HG03558 (cell line): ENCODE measurements around the gene HHATL.

Source experiments
- ATAC-seq: cut with Tn5 transposase; IDR thresholded peaks from one replicate; pipeline ENCODE4 v1.9.1; 2021; ENCODE audit warnings: moderate number of reproducible peaks; ENCODE audit not compliant: unreplicated experiment; ENCODE audit errors: extremely low read depth

Gene HHATL

DNA sequence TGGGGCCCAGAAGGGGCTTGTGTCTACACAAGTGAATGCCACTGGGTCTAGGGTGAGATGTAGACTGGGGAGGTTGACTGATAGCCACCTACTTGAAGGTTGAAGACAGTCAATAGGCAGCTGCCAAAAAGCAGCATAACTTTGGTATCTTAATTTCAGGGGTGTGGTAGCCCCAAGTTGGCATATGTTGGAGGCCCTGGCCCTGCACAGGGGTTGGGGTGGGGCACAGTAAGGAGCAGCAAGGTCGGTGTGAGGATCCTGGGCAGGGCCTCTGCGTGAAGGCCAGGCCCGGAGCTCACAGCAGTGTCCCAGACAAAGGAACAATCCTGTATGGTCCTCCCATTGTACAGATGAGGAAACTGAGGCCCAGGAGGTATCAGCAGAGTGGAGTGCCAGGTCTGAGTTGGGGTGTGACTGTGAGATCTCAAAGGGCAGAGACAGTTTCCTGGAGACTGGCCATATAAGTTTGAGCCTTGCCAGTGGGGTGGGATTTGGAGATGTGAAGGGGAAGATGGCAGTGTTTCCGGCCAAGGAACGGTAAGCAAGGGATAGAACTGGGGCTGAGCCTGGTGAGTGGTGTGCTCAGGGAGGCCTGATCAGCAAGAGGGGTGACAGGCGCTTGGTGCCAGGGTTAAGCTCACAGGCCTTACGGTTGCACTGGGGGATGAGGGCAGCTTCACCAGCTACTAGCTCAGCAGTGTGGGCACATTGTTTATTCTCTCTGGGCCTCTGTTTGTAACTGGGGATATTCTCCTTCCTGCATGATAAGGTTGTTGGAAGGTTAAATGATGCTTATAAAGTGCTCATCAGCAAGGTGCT, 15.6 kb downstream of the HHATL start:
- ATAC-seq = no peak

DNA sequence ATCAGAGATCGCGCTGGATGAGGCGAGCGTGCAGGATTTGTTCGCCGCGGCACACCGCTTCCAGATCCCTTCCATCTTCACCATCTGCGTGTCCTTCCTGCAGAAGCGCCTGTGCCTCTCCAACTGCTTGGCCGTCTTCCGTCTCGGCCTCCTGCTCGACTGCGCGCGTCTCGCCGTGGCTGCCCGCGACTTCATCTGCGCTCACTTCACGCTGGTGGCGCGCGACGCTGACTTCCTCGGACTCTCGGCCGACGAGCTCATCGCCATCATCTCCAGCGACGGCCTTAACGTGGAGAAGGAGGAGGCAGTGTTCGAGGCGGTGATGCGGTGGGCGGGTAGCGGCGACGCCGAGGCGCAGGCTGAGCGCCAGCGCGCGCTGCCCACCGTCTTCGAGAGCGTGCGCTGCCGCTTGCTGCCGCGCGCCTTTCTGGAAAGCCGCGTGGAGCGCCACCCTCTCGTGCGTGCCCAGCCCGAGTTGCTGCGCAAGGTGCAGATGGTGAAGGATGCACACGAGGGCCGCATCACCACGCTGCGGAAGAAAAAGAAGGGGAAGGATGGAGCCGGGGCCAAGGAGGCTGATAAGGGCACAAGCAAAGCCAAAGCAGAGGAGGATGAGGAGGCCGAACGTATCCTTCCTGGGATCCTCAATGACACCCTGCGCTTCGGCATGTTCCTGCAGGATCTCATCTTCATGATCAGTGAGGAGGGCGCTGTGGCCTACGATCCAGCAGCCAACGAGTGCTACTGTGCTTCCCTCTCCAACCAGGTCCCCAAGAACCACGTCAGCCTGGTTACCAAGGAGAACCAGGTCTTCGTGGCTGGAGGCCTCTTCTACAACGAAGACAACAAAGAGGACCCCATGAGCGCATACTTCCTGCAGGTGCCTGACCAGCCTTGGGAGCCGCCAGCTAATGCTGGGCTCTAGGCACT, 16.4 kb downstream of the HHATL start:
- ATAC-seq = no peak

DNA sequence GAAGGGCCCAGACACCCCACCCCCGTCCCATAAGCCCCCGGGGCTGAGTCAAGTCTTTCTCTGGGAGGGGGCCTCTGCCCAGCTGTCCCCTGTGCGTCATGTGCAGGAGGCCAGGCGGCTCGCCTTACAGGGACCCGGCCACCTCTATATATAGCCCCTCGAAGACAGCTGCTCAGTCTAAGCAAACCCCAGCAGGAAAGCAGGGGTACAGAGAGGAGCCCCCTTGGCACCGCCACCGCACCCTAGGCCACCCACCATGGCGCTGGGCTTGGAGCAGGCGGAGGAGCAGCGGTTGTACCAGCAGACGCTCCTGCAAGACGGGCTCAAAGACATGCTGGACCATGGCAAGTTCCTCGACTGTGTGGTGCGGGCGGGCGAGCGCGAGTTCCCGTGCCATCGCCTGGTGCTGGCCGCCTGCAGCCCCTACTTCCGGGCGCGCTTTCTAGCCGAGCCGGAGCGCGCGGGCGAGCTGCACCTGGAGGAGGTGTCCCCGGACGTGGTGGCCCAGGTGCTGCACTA, 17.2 kb downstream of the HHATL start, which contains the start of gene KLHL40:
Gene KLHL40 (plus strand): TSS at position 175 of the 519 bp plus-strand sequence. CDS start 82 bp downstream, at position 257.
- no peak for ATAC-seq

DNA sequence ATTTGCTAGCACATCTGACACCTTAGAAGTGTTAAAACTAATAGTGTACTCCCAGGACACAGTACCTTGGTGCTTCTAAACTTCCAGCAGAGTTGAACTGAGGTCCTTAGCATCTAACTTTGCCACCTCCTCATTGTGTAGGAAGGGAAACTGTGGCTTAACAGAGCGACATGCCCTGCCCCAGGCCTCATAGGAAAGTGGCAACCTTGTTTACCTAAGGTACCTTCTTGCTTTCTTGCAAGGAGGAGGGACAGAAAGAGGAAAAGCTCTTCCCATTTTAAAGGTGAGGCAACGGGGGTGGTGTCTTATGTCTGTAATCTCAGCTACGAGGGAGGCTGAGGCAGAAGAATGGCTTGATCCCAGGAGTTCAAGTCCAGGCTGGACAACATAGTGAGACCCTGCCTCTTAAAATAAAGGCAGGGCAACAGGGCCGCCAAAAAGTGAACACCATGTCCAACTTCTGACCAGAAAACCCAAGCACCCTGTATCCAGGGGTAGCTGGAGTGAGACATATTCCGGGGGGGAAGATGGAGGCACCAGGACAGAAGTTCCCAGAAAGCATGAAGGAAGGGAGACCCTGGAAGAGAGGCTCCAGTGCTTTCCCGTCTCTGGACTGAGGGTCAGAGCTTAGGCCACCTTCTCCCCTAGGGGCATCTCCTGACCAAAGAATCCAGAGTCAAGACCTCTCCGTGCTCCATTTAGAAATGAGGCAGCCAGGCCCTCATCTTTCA, 17.8 kb downstream of the HHATL start:
- no peak for ATAC-seq

DNA sequence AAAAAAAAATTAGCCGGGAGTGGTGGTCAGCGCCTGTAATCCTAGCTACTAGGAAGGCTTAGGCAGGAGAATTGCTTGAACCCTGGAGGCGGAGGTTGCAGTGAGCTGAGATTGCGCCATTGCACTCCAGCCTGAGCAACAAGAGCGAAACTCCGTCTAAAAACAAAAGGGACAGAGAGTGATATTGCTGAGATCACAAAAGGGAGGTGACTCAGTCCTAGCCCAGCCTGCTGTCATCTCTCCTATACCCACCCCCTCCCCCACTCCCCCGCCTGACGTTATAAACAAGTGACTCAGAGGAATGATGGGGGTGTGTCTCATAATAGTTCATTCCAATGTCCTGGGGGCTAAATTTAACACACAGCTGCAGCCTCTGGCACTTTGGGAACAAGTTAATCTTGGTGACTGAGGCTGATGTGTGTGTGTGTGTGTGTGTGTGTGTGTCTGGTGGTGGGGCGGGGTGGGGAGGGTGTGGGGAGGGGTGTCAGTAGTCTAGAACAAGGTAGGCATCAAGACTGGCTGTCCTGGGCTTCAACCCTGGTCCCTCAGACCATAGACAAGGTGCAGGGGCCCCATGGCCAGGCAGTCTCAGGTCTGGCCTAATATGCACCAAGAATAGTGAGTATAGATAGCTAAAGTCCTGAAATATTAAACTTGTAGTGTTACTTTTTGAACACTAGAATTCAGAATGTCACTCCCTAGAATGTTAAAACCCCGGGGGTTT, 18.6 kb downstream of the HHATL start:
- ATAC-seq = no peak

DNA sequence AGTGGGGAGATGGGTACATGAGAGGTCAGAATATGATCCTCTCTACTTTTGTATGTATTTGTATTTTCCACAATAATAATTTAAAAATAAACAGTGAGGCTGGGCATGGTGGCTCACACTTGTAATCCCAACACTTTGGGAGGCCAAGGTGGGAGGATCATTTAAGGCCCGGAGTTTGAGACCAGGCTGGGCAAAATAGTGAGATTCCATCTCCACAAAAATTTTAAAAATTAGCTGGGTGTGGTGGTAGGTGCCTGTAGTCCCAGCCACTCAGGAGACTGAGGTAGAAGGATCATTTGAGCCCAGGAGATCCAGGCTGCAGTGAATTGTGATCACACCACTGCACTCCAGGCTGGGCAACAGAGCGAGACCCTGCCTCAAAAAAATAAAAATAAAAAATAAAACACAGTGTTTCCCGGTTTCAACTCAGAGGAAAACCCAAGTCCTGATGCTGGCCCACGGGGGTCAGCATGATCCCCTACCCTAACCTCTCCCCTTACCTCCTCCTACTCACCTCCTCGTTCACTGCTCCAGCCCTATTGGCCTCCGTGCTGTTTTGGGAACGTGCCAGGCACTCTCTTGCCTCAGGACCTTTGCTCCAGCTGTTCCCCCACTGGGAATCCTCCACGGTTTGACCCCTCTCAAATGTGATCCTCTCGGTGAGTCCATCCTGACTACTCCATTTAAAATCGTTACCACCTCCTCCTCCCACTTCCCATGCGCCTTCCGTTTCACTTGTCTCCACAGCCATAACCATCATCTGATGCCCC, 20.1 kb downstream of the HHATL start:
- no peak for ATAC-seq

DNA sequence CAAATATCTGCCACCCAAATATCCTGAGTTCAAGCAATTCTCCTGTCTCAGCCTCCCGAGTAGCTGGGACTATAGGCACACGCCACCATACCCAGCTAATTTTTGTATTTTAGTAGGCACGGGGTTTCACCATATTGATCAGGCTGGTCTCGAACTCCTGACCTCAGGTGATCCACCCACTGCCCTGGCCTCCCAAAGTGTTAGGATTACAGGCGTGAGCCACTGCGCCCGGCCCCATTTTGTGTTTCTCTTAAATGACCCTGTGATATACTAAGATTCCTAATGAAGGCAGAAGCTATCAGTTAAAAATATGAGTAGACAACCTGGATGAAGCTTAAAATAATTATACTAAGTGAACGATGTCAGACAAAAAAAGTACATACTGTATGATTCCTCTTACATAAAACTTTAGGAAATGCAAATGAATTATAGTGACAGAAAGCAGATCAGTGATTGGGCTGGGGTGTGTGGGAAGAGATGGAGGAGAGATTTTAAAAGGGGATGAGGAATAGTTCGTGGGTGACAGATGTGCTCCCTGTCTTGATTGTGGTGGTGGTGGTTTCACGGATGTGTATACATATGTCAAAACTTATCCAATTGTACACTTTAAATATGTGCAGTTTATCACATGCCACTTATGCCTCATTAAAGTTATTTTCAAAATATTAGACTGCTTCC, 21.1 kb downstream of the HHATL start:
- no peak for ATAC-seq

DNA sequence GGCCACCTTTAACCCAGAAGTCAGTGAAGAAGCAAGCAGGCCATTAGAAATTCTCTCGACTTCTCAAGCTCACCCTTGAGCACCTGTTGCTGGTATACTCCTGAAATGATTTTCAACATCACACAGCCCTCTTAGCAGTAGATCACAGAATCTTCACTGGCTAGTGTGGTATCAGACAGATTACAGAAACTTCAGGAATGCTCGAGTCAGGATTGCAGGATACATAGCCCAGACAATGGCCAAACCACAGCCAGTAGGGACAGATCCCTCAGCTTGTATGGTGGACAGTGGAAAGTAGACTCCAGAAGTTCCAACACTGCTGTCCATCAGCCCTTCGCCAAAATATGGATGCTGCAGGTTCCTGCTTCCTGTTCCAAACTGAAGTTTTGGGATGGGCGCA, 21.8 kb downstream of the HHATL start:
- ATAC-seq = no peak

DNA sequence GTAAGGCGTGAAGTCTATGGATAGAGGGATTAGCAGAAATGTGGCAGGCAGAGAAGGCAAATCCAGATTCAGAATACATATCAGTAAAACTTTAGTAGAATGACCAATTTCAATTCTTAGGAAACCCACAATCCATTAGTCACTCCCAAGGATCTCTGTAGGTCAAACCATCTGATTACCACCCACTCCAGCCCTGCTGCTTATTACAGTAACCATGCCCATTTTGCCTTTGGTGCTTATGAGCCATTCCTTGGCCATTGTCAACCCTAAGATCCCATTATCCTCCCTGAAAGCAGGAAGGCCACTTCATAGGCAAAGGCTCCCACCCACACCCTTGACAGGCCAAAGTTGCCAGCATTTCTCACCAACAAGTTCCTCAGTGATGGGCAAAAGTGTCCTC, 22.3 kb downstream of the HHATL start:
- ATAC-seq = no peak

DNA sequence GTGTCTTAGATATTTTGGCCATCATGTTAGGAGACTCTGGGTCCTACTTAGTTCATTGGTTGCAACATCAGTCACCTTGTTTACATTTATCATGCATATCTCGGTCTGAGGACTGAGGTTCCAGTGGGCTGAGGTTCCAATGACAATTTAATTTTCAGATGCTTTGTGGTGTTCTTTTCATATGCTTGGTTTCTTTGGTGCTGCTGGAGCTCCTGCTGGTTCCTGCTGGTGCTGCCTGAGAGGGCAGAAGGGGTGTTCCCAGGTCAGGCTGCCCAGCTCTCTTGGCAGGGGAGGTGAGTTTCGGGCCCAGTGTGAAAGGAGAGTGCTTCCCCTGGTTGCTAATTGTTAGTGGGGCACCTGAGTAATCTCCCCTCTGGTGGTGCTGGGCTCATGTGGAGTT, 24.2 kb downstream of the HHATL start:
- ATAC-seq = no peak

DNA sequence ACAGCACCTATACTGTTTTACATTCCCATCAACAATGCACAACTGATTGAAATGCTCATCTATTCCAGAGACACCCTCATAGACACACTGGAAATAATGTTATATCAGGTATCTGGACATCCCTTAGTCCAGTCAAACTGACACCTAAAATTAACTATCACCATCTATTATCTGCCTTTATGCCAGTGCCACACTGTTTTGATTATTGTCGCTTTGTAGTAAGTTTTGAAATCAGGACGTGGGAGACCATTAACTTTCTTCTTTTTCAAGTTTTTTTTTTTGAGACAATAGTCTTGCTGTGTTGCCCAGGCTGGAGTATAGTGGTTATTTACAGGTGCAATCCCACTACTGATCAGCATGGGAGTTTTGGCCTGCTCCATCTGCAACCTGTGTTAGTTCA, 26.7 kb downstream of the HHATL start:
- ATAC-seq = no peak

DNA sequence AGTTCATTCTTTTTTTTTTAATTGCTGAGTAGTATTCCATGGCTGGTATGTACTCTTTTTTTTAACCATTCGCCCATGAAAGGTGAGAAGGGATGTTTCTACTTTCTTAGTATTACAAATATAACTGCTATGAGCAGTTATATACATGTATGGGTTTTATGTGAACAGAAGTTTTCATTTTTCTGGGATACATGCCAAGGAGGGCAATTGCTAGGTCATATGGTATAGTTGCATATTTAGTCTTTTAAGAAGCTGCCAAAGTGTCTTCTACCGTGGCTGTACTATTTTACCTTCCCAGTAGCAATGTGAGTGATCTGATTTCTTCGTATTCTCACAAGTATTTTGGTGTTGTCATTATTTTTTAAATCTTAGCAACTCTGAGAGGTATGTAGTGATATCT, 28.5 kb downstream of the HHATL start:
- ATAC-seq = no peak

DNA sequence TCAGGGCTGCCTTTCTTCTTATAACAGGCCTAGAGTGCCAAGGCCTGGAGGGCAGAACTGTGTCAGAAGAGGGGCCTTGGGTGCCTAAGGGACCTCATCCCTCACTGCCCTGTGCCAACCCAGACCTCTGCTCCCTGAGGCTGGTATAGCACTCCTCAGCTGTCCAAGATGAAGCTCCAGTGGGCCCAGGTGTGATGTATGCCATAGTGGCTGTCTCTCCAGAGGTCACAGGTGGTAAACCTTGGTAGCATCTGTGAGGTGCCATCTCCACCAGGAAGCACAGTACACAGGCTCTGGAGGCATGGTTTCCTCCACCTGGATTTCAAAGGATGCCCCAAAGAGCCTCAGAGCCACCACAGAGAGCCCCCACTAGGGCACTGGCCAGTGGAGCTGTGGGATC, 29.5 kb downstream of the HHATL start:
- no peak for ATAC-seq

DNA sequence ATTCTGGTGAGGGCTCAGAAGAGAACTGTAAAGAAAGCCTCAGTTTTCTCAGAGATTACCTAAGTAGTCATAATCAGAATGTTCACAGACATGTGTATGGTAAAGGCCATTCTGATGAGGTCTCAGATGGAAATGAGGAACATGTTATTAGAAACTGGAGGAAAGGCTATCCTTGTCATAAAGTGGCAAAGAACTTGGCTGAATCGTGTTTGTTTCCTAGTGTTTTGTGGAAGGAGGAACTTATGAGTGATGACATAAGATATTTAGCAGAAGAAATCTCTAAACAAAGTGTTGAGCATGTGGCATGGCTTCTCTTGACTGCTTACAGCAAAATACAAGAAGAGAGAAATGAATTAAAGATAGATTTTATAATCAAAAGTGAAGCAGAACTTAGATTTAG, 30.1 kb downstream of the HHATL start:
- ATAC-seq = no peak

DNA sequence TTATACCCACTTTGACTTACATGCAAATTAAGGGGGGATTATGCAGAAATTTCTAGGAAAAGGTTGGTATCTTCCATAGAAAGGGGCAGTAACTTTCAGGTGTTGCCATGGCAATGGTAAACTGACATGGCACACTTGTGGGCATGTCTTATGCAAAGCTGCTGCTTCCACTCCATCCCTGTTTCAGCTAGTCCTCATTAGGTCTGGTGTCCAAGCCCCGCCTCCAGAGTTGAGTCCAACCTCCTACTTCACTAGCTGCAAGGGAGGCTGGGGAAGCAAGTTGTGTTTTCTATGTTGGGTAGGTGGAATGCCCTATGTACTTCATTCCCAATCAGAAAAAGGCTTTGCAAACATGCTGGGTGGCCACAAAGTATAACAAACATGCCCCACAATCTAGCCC, 31.9 kb downstream of the HHATL start:
- no peak for ATAC-seq

DNA sequence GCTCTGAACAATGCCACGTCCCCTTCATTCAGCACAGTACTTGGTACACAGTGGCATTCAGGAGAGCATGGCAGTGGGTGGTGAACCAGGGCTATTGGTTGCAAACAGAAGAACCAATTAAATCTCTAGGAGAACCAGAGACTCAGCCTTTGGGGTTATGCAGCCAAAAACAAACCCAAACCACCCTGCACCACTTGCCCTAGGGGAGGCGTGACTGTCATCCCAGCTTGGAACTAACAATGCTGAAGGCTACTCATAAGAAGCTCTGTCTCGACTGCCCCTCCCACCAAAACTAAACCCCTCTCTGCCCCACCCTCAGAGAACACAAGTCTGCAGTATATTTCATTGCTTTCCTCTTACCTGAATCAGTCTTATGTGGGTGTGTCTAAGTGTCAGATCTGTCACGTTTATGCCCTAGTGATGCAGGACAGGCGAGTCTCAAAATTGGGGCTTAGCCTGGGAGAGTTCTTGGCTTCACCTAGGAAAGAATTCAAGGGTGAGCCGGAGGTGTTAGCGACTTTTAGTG, 32.5 kb downstream of the HHATL start:
- no peak for ATAC-seq

DNA sequence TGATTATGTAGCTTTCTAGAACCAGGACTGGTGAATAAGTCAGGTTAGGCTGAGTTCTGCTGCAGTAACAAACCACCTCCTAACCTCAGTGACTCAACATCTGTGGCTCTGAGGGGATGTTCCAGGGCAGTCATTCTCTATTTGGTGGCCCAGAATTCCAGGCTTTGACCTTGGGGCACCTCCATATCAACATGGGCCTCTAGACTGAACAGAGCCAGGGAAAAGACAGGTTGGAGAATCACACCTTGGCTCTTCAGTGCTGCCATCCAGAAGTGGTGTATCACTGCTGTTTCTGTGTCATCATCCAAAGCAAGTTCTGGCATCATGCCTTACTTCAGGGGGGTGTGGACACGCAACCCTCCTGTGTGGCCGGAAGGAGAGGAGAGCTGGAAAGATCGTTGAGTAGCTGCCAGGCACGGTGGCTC, 33.8 kb downstream of the HHATL start:
- no peak for ATAC-seq

DNA sequence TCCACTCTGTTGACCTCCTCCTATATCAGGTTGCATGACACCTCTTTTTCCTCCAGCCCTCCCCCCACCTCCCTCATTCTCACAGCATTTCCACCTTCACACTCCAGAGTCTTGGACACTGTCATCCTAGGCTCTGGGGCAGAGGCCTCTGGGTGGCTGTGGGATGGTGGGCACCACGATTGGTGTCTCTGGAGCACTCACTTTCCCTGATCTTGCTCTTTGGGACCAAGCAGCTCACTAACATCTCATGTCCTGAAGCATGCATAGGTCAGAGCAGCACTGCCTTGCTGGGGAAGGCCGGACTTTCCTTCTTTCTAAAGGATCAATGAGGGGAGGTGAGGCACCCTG, 34.2 kb downstream of the HHATL start:
- no peak for ATAC-seq
